Muscle of leg (tissue), 11 donors: ENCODE data around the gene PHEX. TPM values are rescaled to one million over a fixed set of nuclear protein-coding genes. Genes with fewer than 3 reads are reported as not detected.
"Not testable (repeated sequence)": the region's sequence is repeated elsewhere in the genome, so short reads cannot be mapped to it uniquely, and the experiment has no call there.

Experiments used
- DNase-seq: peaks from one replicate; pipeline ENCODE4 v3.0.0; 2013
- H3K27ac ChIP-seq: one replicate; pipeline ENCODE4 v1.5.1; 2013; ENCODE audit warnings: mild to moderate bottlenecking, low read length, control low read depth
- H3K27me3 ChIP-seq: one replicate; pipeline ENCODE4 v1.6.1; 2013; ENCODE audit warnings: low read length; ENCODE audit not compliant: control insufficient read depth, insufficient read depth
- H3K36me3 ChIP-seq: one replicate; pipeline ENCODE4 v1.6.1; 2013; ENCODE audit warnings: low read length; ENCODE audit not compliant: control insufficient read depth, insufficient read depth
- H3K4me1 ChIP-seq: one replicate; pipeline ENCODE4 v1.6.1; 2013; ENCODE audit warnings: low read length; ENCODE audit not compliant: control insufficient read depth, insufficient read depth
- H3K4me3 ChIP-seq: one replicate; pipeline ENCODE4 v1.5.1; 2013; ENCODE audit warnings: low read length, control low read depth
- H3K9me3 ChIP-seq: replicated peaks from 2 replicates; pipeline ENCODE4 v1.6.1; 2013; ENCODE audit warnings: low read depth, low read length; ENCODE audit not compliant: control insufficient read depth
- WGBS: methylation state at CpG from one replicate; pipeline ENCODE4 v1.1.5; 2013; ENCODE audit warnings: missing lambda C conversion rate; ENCODE audit not compliant: insufficient coverage; 5-methylcytosine and 5-hydroxymethylcytosine counted together
- polyA plus RNA-seq, 8 donors: library from polyadenylated mRNA; unstranded; fragments of 120-200 nt; gene quantifications; one replicate each; pipeline versions ENCODE4 v1.2.1 to v1.2.3, GENCODE V29; 2013; ENCODE audit warnings: inconsistent platforms in 1 of 8, low replicate concordance in 1 of 8; ENCODE audit not compliant: insufficient read length in 8 of 8, insufficient read depth in 1 of 8
- total RNA-seq: library from RNA; stranded (reverse); fragments of 120-200 nt; gene quantifications from one replicate; pipeline ENCODE4 v1.2.4, GENCODE V29; 2013

The PHEX gene
- total and polyA plus RNA-seq, 9 donors, result 1.9 to 5.3 (median 4.5) TPM

DNA sequence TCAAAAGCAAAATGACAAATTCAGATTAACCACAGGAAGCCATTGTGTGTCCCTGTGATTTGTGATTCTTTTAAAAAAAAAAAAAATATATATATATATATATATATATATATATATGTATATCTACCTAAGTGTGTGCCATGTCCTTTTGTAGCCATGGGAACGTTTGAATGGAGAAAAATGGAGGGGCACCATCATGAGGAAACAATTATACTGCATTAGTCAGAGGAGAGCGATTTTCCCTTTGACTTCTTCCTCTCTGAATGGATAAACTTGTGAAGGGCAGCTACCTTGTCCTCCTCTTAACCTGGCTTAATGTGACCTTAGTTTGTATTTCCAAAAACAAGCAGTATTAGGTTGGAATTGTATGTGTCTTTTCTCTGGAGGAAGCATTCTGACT lies 217.2 kb downstream of the PHEX start:
- H3K4me3 ChIP-seq, result no peak overlapping the region
- no peak for DNase-seq
- no peak overlapping the region for H3K27ac ChIP-seq
- WGBS, result no CpG with 5 or more reads among the region's 2 CpGs
- no peaks in the 10 kb centered on the region for H3K36me3 ChIP-seq
- H3K4me1 ChIP-seq, result no peaks in the 10 kb centered on the region
- H3K27me3 ChIP-seq, result peaks cover 5% of the 10 kb centered on the region
- no peaks in the 10 kb centered on the region for H3K9me3 ChIP-seq

DNA sequence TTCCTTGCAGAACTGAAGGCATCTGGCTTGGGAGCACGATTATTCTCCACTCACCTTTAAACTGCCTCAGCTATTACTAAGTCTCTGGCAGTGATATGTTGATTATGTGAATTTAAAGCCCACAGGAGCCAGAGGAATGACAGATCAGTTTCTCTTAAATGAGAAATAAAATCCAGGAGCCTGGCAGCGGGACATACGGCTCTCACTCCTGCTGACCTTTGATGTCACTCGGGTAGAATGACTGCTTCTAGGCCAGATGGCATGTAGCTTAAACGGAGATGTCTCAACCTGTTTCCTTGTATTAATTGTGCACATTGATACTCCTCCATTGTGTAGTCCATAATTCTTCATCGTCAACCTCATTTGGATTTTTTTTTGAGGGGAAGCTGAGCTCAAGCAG lies 236.6 kb downstream of the PHEX start:
- 80% methylated on average over 1 of the region's 6 CpGs for WGBS
- no peak overlapping the region for H3K4me3 ChIP-seq
- H3K9me3 ChIP-seq, result no peaks in the 10 kb centered on the region
- H3K4me1 ChIP-seq, result no peaks in the 10 kb centered on the region
- H3K27me3 ChIP-seq, result peaks cover 9% of the 10 kb centered on the region
- H3K27ac ChIP-seq, result no peak overlapping the region
- no peak for DNase-seq
- H3K36me3 ChIP-seq, result no peaks in the 10 kb centered on the region

DNA sequence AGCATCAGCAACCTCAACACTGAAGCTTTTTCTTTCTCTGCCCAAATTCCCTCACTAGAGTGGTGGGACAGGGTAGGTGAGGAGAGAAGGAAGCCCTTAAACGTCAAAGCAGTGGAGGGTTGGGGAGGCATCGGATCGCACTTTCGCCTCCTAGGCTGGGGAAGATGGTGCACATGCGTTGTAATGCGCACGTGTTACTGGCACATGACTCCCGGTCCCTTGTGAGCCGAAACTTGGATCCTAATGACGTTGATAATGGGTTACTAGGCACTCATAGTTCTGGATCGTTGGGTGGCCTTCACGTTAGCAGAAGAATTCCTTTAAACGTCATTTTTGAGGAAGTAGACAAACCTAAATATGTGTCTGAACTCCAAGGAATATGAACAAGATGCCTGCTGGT lies 240.5 kb downstream of the PHEX start, which contains the start of gene CBLL2:
Gene CBLL2 (plus strand): TSS at position 301 of the 400 bp plus-strand sequence. CDS start 79 bp downstream, at position 380.
- H3K36me3 ChIP-seq, result no peaks in the 10 kb centered on the region
- no peak within 1 kb of the TSS for H3K27ac ChIP-seq
- peaks cover 7% of the 10 kb centered on the region for H3K27me3 ChIP-seq
- DNase-seq, result no peak
- 75% methylated on average over 10 of the region's 13 CpGs for WGBS
- no peaks in the 10 kb centered on the region for H3K9me3 ChIP-seq
- H3K4me1 ChIP-seq, result no peaks in the 10 kb centered on the region
- no peak within 1 kb of the TSS for H3K4me3 ChIP-seq

DNA sequence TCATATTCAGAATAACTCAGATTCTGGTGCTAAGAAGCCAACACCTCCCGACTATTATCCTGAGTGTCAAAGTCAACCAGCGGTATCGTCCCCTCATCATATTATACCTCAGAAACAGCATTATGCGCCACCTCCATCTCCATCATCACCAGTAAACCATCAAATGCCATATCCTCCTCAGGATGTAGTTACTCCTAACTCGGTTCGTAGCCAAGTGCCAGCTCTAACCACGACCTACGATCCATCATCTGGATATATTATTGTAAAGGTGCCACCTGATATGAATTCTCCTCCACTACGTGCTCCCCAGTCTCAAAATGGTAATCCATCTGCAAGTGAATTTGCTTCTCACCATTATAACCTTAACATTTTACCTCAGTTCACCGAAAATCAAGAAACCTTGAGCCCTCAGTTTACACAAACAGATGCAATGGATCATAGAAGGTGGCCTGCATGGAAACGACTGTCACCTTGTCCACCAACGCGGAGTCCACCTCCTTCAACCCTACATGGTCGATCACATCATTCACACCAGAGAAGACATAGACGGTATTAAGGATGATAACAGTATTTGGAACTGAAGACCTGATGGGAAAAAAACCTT lies 241.7 kb downstream of the PHEX start:
- no peaks in the 10 kb centered on the region for H3K36me3 ChIP-seq
- no peaks in the 10 kb centered on the region for H3K4me1 ChIP-seq
- no peaks in the 10 kb centered on the region for H3K9me3 ChIP-seq
- peaks cover 4% of the 10 kb centered on the region for H3K27me3 ChIP-seq
- no peak for DNase-seq
- no peak overlapping the region for H3K27ac ChIP-seq
- WGBS, result 85% methylated on average over 7 of the region's 15 CpGs
- H3K4me3 ChIP-seq, result no peak overlapping the region

DNA sequence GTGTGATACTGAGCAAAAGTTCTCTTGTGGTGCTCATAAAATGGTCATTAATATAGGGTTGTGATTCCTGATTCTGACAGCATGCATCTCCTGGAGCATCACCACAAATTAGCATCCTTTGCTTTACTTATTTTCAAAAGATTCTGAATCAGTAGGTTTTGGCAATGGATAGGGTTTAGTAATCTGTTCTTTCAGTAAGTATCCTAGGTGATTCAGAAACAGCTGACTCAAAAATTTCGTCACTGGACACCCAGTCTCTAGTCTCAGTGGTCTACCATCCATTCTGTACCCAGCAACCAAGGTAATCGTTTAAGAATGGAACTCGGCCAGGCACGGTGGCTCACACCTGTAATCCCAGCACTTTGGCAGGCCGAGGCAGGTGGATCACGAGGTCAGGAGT lies 244.7 kb downstream of the PHEX start:
- Histone ChIP-seq H3K27ac (no peak overlapping the region), H3K36me3 (no peaks in the 10 kb centered on the region), H3K27me3 (no peaks in the 10 kb centered on the region), H3K4me3 (no peak overlapping the region), H3K9me3 (no peaks in the 10 kb centered on the region), H3K4me1 (no peaks in the 10 kb centered on the region)
- no peak for DNase-seq
- WGBS, result 76% methylated on average over 6 of the region's 6 CpGs

DNA sequence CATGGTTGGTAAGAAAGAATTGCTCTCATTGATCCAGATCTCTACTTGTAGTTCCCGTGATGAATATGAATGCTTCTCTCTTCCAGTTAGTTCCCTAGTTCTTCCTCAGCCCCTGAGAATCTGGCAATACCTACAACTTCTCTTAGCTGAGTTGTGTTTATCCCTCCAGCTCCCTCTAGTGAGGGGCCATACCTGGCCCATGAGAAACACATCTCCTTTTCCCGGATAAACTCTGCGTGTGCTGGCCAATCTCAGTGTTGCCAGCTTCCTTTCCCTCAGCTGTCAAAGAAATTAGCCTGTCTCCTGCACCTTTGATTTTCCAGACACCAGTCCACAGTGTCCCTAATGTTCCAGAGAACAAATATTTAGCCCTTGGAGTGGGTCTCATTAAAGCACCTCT lies 246.2 kb downstream of the PHEX start:
- peak; percentile 3 for DNase-seq
- 60% methylated on average over 1 of the region's 3 CpGs for WGBS
- H3K4me3 ChIP-seq, result no peak overlapping the region
- H3K9me3 ChIP-seq, result no peaks in the 10 kb centered on the region
- no peaks in the 10 kb centered on the region for H3K4me1 ChIP-seq
- H3K27me3 ChIP-seq, result peaks cover 4% of the 10 kb centered on the region
- no peak overlapping the region for H3K27ac ChIP-seq
- H3K36me3 ChIP-seq, result no peaks in the 10 kb centered on the region

DNA sequence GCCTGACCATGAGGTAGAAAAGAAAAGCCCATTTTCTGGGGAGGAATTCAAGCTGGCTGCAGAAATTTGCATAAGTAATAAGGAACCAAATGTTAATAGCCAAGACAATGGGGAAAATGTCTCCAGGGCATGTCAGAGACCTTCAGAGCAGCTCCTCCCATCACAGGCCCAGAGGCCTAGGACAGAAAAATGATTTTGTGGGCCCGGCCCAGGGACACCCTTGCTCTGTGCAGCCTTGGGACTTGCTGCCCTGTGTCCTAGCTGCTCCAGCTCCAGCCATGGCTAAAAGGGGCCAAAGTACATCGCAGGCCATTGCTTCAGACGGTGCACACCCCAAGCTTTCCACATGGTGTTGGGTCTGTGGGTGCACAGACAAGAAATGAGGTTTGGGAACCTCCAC lies 257.1 kb downstream of the PHEX start:
- H3K9me3 ChIP-seq, H3K27me3 ChIP-seq, H3K4me3 ChIP-seq, DNase-seq, H3K4me1 ChIP-seq, H3K27ac ChIP-seq, H3K36me3 ChIP-seq: not testable (repeated sequence)
- 80% methylated on average over 3 of the region's 3 CpGs for WGBS

DNA sequence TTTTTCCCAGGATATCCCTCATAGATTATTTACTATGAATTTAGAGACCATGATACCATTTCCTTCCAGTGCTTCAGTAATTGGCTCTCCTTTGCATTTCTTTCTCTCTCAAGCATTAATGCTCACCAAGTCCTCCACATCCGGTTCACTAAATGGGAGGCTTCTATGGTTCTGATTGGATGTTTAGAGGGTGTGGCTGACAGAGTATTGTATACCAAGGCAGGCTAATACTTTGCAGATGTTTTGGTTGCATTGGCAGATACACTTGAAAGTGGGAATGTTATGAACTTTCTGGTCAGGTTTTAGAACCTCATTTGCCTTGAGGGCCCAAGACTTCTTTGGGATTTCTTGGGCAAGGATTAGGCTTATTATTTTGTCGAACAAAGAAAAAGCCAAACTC lies 264.7 kb downstream of the PHEX start:
- no peak overlapping the region for H3K27ac ChIP-seq
- H3K4me3 ChIP-seq, result no peak overlapping the region
- H3K4me1 ChIP-seq, result no peaks in the 10 kb centered on the region
- no peaks in the 10 kb centered on the region for H3K36me3 ChIP-seq
- DNase-seq, result no peak
- peaks cover 11% of the 10 kb centered on the region for H3K27me3 ChIP-seq
- H3K9me3 ChIP-seq, result no peaks in the 10 kb centered on the region
- WGBS, result no CpG with 5 or more reads among the region's 2 CpGs

DNA sequence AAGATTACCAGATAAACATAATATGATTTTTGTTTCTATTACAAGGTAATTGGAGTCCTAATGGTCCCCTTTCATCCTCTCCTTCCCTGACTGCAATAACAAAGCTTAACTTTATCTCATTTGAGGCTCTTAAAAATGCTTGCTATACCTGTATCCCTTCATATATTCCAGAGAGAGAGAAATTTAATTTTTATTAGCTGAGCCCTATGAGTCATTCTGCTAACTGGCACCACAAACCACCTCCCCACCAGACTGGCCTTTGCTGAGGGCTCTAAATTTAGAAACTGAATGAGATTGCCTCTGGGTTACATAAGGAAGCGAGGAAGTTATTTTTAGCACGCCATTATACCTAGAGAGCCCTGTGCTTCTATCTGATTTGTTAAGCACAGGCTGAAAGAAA lies 268.0 kb downstream of the PHEX start:
- H3K4me3 ChIP-seq, result no peak overlapping the region
- DNase-seq, result peak; percentile 63
- H3K4me1 ChIP-seq, result no peaks in the 10 kb centered on the region
- H3K27me3 ChIP-seq, result peaks cover 5% of the 10 kb centered on the region
- H3K36me3 ChIP-seq, result no peaks in the 10 kb centered on the region
- H3K9me3 ChIP-seq, result no peaks in the 10 kb centered on the region
- H3K27ac ChIP-seq, result no peak overlapping the region
- WGBS, result 17% methylated on average over 1 of the region's 2 CpGs
